ENCODE measurements around the gene PARM1. TPM values are rescaled to one million over a fixed set of nuclear protein-coding genes. Genes with fewer than 3 reads are reported as not detected.

Gene PARM1
- total RNA-seq, 1 donor from 2014 or later: 1.6 TPM

DNA sequence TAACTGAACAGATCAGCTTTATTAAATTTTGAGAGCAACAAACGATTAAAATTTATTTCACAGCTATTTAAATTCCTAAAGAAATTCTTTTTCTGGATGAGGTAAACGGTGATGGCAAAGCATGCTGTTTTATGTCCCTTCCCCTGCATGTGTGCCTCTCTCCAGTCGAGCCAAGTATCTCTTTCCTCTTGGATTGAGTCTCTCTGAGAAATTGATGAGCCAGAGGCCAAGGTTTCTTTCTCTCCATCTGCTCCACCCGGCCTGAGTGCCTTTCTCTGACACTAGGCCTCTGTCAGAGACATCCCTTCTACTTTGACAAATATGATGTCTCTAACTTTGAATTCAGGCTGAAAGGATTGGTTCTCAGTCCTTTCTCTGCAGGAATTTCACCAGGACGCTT lies 42.6 kb upstream of the PARM1 start:
- no peaks in the 10 kb centered on the region for H3F3A ChIP-seq (ENCODE audit: low read depth)
- no peak overlapping the region for H3K4me3 Mint-ChIP-seq
- no peak overlapping the region for H3K4me2 ChIP-seq
- H4K20me1 ChIP-seq (ENCODE audit: low read depth): no peaks in the 10 kb centered on the region
- H3K27me3 ChIP-seq: no peaks in the 10 kb centered on the region
- H2AFZ ChIP-seq (replicated peaks): no peak overlapping the region
- no peak for DNase-seq (ENCODE audit: low spot score)
- no peak overlapping the region for H3K27ac Mint-ChIP-seq
- no peaks in the 10 kb centered on the region for H3K9me3 ChIP-seq (ENCODE audit: low read depth)
- H3K36me3 Mint-ChIP-seq: no peaks in the 10 kb centered on the region
- peaks cover 4% of the 10 kb centered on the region for H3K9me3 Mint-ChIP-seq
- no peaks in the 10 kb centered on the region for H3K27me3 Mint-ChIP-seq (ENCODE audit: insufficient read depth, low read depth)
- H3K4me1 ChIP-seq: no peaks in the 10 kb centered on the region
- H3K27ac ChIP-seq: no peak overlapping the region
- H3K4me1 Mint-ChIP-seq: peaks cover 5% of the 10 kb centered on the region
- no peaks in the 10 kb centered on the region for H3K36me3 ChIP-seq
- H3K4me3 ChIP-seq: no peak overlapping the region
- H3K79me2 ChIP-seq (ENCODE audit: low read depth): no peaks in the 10 kb centered on the region
- TF ChIP-seq, protein P1, sequence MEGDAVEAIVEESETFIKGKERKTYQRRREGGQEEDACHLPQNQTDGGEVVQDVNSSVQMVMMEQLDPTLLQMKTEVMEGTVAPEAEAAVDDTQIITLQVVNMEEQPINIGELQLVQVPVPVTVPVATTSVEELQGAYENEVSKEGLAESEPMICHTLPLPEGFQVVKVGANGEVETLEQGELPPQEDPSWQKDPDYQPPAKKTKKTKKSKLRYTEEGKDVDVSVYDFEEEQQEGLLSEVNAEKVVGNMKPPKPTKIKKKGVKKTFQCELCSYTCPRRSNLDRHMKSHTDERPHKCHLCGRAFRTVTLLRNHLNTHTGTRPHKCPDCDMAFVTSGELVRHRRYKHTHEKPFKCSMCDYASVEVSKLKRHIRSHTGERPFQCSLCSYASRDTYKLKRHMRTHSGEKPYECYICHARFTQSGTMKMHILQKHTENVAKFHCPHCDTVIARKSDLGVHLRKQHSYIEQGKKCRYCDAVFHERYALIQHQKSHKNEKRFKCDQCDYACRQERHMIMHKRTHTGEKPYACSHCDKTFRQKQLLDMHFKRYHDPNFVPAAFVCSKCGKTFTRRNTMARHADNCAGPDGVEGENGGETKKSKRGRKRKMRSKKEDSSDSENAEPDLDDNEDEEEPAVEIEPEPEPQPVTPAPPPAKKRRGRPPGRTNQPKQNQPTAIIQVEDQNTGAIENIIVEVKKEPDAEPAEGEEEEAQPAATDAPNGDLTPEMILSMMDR (IDR thresholded peaks at IDR 0.05): no peak
- TF ChIP-seq EZH2phosphoT487 (IDR thresholded peaks at IDR 0.05): no peak
- TF ChIP-seq EZH2 (IDR thresholded peaks at IDR 0.05): no peak
- H3K9ac ChIP-seq: no peak overlapping the region

DNA sequence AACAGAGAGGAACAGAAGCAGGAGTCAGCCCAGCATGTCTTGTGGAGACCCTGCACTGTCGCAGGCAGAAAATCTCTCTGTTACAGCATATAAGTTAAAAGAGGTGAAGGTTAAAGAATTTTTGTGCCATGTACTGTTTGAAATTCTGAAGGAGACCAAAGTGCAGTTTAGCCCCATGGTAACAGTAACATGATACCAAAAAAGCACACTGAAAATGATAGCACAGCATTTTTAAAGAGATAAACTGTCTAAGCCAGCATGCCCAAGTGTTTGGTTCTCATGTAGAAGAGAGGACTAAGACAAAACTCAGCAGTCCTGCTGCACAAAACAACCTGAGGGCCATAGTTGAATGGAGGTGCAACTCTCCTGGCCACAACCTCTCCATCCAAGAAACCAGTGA lies 41.9 kb upstream of the PARM1 start:
- H3K79me2 ChIP-seq (ENCODE audit: low read depth): no peaks in the 10 kb centered on the region
- no peaks in the 10 kb centered on the region for H3K27me3 Mint-ChIP-seq (ENCODE audit: insufficient read depth, low read depth)
- peaks cover 5% of the 10 kb centered on the region for H3K4me1 Mint-ChIP-seq
- TF ChIP-seq EZH2 (IDR thresholded peaks at IDR 0.05) (no peak), EZH2phosphoT487 (IDR thresholded peaks at IDR 0.05) (no peak)
- TF ChIP-seq, protein P1 (IDR thresholded peaks at IDR 0.05): no peak
- no peak overlapping the region for H3K27ac Mint-ChIP-seq
- H3K9me3 ChIP-seq (ENCODE audit: low read depth): no peaks in the 10 kb centered on the region
- no peaks in the 10 kb centered on the region for H3K36me3 ChIP-seq
- no peak overlapping the region for H3K4me3 Mint-ChIP-seq
- H3K27me3 ChIP-seq: no peaks in the 10 kb centered on the region
- H2AFZ ChIP-seq (replicated peaks): no peak overlapping the region
- no peak overlapping the region for H3K4me2 ChIP-seq
- H3K9me3 Mint-ChIP-seq: peaks cover 4% of the 10 kb centered on the region
- no peak overlapping the region for H3K27ac ChIP-seq
- H3K4me3 ChIP-seq: no peak overlapping the region
- H3K9ac ChIP-seq: no peak overlapping the region
- DNase-seq (ENCODE audit: low spot score): no peak
- no peaks in the 10 kb centered on the region for H3K4me1 ChIP-seq
- no peaks in the 10 kb centered on the region for H3F3A ChIP-seq (ENCODE audit: low read depth)
- no peaks in the 10 kb centered on the region for H3K36me3 Mint-ChIP-seq
- no peaks in the 10 kb centered on the region for H4K20me1 ChIP-seq (ENCODE audit: low read depth)

DNA sequence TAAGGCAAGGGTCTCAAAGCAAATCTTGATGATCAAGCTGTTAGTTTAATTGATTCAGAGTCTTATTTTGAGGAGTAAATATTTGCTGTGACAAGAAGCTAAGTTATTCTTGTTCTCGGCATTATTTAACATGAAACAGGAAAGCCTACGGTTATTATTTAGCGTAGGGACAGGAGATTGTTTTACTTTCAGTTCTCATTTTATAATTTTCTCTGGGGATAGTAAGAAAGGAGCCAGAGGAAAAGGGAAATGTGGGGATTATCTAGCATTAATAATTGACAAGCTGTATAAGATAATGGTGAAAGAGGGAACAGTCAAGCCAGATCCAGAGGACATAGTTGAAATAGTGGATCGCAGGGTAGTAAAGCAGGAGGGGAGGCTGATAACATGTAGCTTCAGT lies 39.7 kb upstream of the PARM1 start:
- H3K9me3 Mint-ChIP-seq: no peaks in the 10 kb centered on the region
- peaks cover 5% of the 10 kb centered on the region for H3K4me1 Mint-ChIP-seq
- no peaks in the 10 kb centered on the region for H3K36me3 ChIP-seq
- TF ChIP-seq EZH2phosphoT487 (IDR thresholded peaks at IDR 0.05): no peak
- TF ChIP-seq, protein P1 (IDR thresholded peaks at IDR 0.05): no peak
- no peak for TF ChIP-seq EZH2 (IDR thresholded peaks at IDR 0.05)
- no peak for DNase-seq (ENCODE audit: low spot score)
- no peaks in the 10 kb centered on the region for H3K79me2 ChIP-seq (ENCODE audit: low read depth)
- H2AFZ ChIP-seq (replicated peaks): no peak overlapping the region
- H3K36me3 Mint-ChIP-seq: no peaks in the 10 kb centered on the region
- no peaks in the 10 kb centered on the region for H4K20me1 ChIP-seq (ENCODE audit: low read depth)
- no peak overlapping the region for H3K27ac Mint-ChIP-seq
- H3K9me3 ChIP-seq (ENCODE audit: low read depth): no peaks in the 10 kb centered on the region
- H3K4me3 Mint-ChIP-seq: no peak overlapping the region
- H3K27ac ChIP-seq: no peak overlapping the region
- H3K27me3 Mint-ChIP-seq (ENCODE audit: insufficient read depth, low read depth): no peaks in the 10 kb centered on the region
- H3K4me1 ChIP-seq: no peaks in the 10 kb centered on the region
- H3K4me3 ChIP-seq: no peak overlapping the region
- no peak overlapping the region for H3K4me2 ChIP-seq
- H3K9ac ChIP-seq: no peak overlapping the region
- H3F3A ChIP-seq (ENCODE audit: low read depth): no peaks in the 10 kb centered on the region
- no peaks in the 10 kb centered on the region for H3K27me3 ChIP-seq
